Omental fat pad (tissue), 4 donors: ENCODE measurements around the gene ACTG2. TPM values are rescaled to one million over a fixed set of nuclear protein-coding genes. Genes with fewer than 3 reads are reported as not detected.
"Not testable (repeated sequence)": the region's sequence is repeated elsewhere in the genome, so short reads cannot be mapped to it uniquely, and the experiment has no call there.

ENCODE experiments used
- ATAC-seq: fragments of 150-250 bp; one replicate; pipeline ENCODE4 v1.9.1; 2016; ENCODE audit warnings: mild to moderate bottlenecking, moderate library complexity; ENCODE audit not compliant: low FRiP score
- DNase-seq: peaks from one replicate; pipeline ENCODE4 v3.0.0-alpha.2; 2019; ENCODE audit warnings: low spot score
- total RNA-seq, 4 donors: library from RNA; depleted of rRNA; stranded (reverse); fragments of >200 nt; gene quantifications; one replicate each; pipeline ENCODE4 v1.1.0, GENCODE V29; 2016
- TF ChIP-seq, protein P1 (sequence below), 3 donors: fragments of 450-650 bp; IDR thresholded peaks; one replicate each; pipeline ENCODE4 v1.5.1; 2016 to 2017; ENCODE audit warnings: antibody characterized with exemption in 3 of 3, mild to moderate bottlenecking in 3 of 3, moderate library complexity in 2 of 3

Gene ACTG2
- total RNA-seq, 4 donors from 2014 or later = 3.7 to 56.6 (median 7.4) TPM

DNA sequence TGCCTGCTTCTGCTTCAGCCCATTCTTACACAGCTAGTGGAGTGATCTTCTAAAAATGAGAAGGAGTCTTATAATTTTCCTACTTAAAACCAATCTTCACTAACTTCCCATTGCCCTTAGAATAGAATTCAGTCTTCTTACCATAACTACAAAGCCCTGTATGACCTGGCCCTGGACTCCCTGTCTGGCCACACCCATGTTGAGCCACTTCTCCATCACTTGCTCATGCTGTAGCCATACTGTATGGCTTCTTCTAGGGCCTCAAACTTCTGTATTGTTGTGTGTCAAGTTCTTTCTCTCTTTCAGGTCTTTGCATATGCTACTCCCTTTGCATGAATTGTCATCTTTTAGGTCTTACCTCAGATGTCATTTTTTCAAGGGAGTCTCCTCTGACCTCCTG, 45.1 kb downstream of the ACTG2 start:
- TF ChIP-seq, protein P1, sequence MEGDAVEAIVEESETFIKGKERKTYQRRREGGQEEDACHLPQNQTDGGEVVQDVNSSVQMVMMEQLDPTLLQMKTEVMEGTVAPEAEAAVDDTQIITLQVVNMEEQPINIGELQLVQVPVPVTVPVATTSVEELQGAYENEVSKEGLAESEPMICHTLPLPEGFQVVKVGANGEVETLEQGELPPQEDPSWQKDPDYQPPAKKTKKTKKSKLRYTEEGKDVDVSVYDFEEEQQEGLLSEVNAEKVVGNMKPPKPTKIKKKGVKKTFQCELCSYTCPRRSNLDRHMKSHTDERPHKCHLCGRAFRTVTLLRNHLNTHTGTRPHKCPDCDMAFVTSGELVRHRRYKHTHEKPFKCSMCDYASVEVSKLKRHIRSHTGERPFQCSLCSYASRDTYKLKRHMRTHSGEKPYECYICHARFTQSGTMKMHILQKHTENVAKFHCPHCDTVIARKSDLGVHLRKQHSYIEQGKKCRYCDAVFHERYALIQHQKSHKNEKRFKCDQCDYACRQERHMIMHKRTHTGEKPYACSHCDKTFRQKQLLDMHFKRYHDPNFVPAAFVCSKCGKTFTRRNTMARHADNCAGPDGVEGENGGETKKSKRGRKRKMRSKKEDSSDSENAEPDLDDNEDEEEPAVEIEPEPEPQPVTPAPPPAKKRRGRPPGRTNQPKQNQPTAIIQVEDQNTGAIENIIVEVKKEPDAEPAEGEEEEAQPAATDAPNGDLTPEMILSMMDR (IDR thresholded peaks at IDR 0.05) = no peak
- DNase-seq = no peak
- no peak for ATAC-seq

DNA sequence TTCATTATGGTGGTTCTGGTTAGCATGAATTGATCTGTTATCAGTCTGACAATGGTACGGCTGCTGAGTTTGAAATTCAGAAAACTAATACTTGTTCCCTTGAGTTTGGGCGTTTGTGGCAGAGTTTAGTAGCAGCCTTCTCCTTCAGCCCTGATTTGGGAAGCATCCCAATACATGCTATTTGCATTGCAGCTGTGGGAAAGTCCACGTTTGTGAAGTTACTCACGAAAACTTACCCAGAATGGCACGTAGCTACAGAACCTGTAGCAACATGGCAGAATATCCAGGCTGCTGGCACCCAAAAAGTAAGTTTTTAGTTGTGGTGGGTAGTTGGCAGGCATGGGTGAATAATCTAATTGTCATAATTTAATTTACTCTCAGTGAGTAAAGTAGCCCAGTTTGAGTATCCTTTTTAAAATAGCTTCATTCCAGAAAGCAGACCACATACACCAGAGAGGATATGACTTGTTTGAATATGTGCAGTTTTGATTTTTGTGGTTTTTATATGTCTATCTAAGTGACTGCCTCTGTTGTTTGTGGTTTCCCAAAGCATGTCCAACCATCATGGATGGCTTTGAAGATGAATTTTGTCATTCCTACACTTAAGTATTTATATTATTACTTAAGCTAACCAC, 46.0 kb downstream of the ACTG2 start:
- DNase-seq (no peak), ATAC-seq (no peak)
- TF ChIP-seq, protein P1 (IDR thresholded peaks at IDR 0.05) = no peak

DNA sequence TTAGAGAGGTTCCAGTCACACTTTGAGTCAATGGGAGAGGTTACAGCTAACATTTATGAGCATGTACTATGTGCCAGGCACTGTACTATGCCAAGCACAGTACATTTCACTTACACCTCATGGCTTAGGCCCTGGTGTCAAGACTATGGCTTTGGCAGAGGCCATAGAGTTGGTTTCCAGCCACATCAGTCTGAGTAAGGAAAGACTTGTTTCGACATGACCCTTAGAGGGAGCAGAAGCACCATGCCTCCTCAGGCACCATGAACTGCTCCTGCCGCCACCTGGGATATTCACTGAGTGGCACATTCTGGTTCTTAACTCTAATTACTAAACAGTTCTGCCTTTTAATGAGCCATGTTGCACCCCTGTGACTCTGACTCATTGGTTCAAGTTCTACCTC, 46.6 kb downstream of the ACTG2 start:
- DNase-seq (no peak), ATAC-seq (peak; percentile 39)
- TF ChIP-seq, protein P1 (IDR thresholded peaks at IDR 0.05) = no peak

DNA sequence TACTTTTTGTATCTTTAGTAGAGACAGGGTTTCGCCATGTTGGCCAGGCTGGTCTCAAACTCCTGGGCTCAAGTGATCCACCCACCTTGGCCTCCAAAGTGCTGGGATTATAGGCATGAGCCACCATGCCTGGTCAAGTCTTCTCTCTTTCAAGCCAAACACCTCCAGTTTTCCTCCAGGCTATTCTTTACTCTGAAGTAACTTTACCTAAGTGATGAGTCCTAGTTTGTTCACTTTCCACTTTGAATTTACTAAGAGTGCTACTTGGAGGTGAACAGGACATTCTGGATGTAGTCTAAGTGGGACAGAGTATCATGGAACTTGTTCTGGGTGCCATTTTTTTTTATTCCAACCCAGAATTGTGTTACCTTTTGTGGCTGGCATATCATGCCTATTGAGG, 47.3 kb downstream of the ACTG2 start:
- not testable (repeated sequence) for DNase-seq, ATAC-seq

DNA sequence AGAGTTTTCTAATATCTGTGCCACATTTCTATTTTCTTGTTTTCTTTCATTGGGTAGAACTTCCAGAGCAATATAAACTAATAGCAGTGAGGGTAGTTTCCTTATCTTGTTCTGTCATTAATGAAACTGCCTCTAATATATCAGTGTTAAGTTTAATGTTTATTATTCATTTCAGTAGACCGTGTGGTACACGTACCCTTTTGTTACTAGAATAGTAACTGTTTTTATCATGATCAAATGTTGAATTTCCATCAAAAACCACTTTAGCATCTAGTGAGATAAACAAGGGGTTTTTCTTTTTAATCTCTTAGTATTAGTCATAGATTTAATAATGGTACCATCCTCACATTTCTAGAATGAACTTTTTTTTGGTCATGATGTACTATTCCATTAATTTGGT, 49.9 kb downstream of the ACTG2 start:
- DNase-seq = no peak
- ATAC-seq = no peak
- TF ChIP-seq, protein P1 (IDR thresholded peaks at IDR 0.05) = no peak

DNA sequence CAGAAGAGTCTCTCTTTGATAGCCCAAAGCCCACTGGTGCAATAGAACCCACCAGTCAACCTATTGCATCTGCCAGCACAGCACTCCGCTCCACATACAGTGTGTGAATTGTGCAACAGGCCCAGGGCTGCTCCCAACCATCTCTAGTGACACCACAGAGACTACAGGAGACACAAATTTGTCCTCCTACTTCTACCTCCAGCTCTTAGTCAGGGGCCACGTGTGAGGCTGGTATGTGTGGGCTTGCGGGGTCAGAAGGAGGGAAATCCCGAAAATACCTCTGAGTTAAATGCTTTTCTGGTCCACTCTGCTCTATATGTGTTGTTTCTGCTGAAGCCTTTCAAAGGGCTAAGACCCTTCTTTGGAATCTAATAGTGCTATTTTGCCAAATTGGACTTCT, 51.9 kb downstream of the ACTG2 start:
- TF ChIP-seq, protein P1 (IDR thresholded peaks at IDR 0.05) = no peak
- ATAC-seq (no peak), DNase-seq (no peak)

DNA sequence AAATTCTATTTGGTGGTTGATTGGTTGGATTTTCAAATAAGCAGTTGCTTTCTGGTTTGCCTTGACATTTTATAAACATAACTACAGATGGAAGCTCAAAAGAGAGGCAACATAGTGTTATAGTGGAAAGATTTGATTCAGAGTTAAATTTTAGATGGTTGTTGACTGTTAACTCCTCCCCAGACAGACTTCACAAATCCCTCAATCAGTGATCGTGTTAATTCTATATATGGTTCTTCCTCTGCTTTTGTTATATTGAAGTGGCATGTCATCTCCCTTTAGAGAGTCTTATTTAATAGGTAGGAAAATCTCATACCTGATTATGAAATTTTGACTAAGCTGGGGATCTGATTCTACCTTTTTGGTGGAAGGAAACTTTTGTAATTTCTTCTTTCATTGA, 53.4 kb downstream of the ACTG2 start:
- ATAC-seq = no peak
- TF ChIP-seq, protein P1 (IDR thresholded peaks at IDR 0.05) = no peak
- no peak for DNase-seq
